Measurements from ENCODE around the gene GALNT10. TPM values are rescaled to one million over a fixed set of nuclear protein-coding genes. Genes with fewer than 3 reads are reported as not detected.
A peak's percentile ranks its signal among the peaks of the same experiment; 100 is the strongest.

Gene GALNT10
- total RNA-seq, 4 donors from 2014 or later, result 5.6 to 22.9 (median 14.4) TPM

DNA sequence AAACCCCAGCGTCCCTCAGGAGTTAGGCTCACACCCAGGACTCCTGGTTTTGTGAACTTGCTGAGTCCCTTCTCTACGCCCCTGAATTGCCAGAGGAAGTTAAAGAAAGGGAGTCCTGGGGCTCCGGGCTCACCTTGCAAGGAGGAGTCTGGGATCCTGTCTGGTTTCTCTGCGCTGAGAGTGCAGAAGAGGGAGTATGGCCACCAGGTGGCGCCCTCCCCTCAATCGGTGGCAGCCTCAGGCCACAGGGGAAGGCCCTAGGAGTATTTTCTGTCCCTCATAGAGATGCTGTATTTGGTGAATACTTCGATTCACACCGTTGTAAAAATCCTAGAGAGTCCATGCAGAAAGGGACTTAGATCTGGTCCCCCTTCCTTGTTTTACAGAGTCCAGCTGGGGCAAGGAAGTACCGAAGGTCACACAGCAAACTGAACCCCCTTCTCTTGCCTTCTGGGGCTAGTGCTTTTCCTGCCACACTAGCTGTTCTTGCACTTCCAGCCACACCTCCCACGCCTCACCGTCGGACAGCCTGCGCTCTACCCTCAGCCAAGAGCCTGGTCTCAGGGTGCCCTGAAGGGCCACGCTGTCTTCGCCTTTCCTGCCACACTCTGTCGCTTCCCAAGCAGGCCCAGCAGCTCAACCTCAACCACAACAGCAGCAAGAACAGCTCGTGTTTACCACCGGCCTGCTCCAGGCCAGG lies 277.3 kb downstream of the GALNT10 start:
- no peak overlapping the region for H3K4me3 ChIP-seq
- H3K4me1 ChIP-seq, result no peaks in the 10 kb centered on the region
- H3K27me3 ChIP-seq, result peaks cover 2 to 18% of the 10 kb centered on the region in 2 donors
- TF ChIP-seq, protein P1, sequence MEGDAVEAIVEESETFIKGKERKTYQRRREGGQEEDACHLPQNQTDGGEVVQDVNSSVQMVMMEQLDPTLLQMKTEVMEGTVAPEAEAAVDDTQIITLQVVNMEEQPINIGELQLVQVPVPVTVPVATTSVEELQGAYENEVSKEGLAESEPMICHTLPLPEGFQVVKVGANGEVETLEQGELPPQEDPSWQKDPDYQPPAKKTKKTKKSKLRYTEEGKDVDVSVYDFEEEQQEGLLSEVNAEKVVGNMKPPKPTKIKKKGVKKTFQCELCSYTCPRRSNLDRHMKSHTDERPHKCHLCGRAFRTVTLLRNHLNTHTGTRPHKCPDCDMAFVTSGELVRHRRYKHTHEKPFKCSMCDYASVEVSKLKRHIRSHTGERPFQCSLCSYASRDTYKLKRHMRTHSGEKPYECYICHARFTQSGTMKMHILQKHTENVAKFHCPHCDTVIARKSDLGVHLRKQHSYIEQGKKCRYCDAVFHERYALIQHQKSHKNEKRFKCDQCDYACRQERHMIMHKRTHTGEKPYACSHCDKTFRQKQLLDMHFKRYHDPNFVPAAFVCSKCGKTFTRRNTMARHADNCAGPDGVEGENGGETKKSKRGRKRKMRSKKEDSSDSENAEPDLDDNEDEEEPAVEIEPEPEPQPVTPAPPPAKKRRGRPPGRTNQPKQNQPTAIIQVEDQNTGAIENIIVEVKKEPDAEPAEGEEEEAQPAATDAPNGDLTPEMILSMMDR (IDR thresholded peaks at IDR 0.05), result peak; percentile 51 to 75 (median 68)
- TF ChIP-seq POLR2A (IDR thresholded peaks at IDR 0.05), result no peak
- H3K9me3 ChIP-seq, result no peaks in the 10 kb centered on the region
- no peak overlapping the region for H3K27ac ChIP-seq
- no peaks in the 10 kb centered on the region for H3K36me3 ChIP-seq
- intact Hi-C loops (cut with DNase I; ENCODE audit: low total_unique reads), result no loop called here
- DNase-seq, result peak; percentile 42 to 55

- no peak for DNase-seq
- Histone ChIP-seq H3K36me3 (no peaks in the 10 kb centered on the region), H3K4me3 (no peak overlapping the region), H3K27ac (no peak overlapping the region), H3K4me1 (no peaks in the 10 kb centered on the region), H3K27me3 (peaks cover 10 to 41% of the 10 kb centered on the region in 2 donors), H3K9me3 (no peaks in the 10 kb centered on the region)
- TF ChIP-seq, protein P1 (IDR thresholded peaks at IDR 0.05), result no peak
- TF ChIP-seq POLR2A (IDR thresholded peaks at IDR 0.05), result no peak
- intact Hi-C loops (cut with DNase I; ENCODE audit: low total_unique reads), result no loop called here
These were observed 279.6 kb downstream of the GALNT10 start for GRCh38 chr5:154470137-154470536.

MicroRNAs encoded within 50 kb of the gene (microRNA counts, 767-probe panel; counts per million panel counts)
- microRNA hsa-miR-1294, result 0 counts per million in 2 donors

Small RNAs within 50 kb of the gene (microRNA-seq; reads per million reads assigned to microRNA genes)
- 2.9 reads per million for gene MIR1294 (ENCODE audit: borderline microRNAs expressed, borderline replicate concordance)

Small RNAs within 50 kb of the gene (small RNA-seq; reads per million reads assigned to genes)
- 0.18 reads per million for gene MIR1294
- gene RN7SL655P, result not detected

Other genes starting within 250 kb of the GALNT10 start
- gene FAM114A2, start 151.8 kb upstream of the GALNT10 start, total RNA-seq, result 10 to 100 TPM; 26.9 to 71.3 (median 43.9) TPM
- gene MFAP3, start 151.8 kb upstream of the GALNT10 start, total RNA-seq, result 100 to 1,000 TPM in 1 of 4 donors, 10 to 100 TPM in 3; 39.0 to 152 (median 63.3) TPM

Measured in uterus (tissue), 4 donors.